ENCODE measurements around the gene CCDC9B.

GRCh38 chr15:40332113-40332781 is 8.5 kb downstream of the CCDC9B start:
- TF ChIP-seq CTCF (IDR thresholded peaks at IDR 0.05) (no peak), ZFX (IDR thresholded peaks at IDR 0.05; ENCODE audit: borderline replicate concordance) (no peak)

Data from 22Rv1 (cell line).